Measurements from ENCODE around the gene SELENOS.

The SELENOS gene

GRCh38 chr15:101303408-101303807 lies 26.1 kb upstream of the SELENOS start:
- Histone ChIP-seq H3K4me1 (ENCODE audit: low read length) (no peaks in the 10 kb centered on the region), H3K36me3 (replicated peaks; ENCODE audit: insufficient read depth, low read length) (no peaks in the 10 kb centered on the region), H2AFZ (ENCODE audit: low read length) (no peak overlapping the region), H3K4me3 (ENCODE audit: low read length) (no peak overlapping the region), H3K79me2 (ENCODE audit: low read length) (no peaks in the 10 kb centered on the region), H3K4me2 (ENCODE audit: low read depth, low read length) (no peak overlapping the region), H3K9me3 (replicated peaks; ENCODE audit: insufficient read depth, low read length) (no peaks in the 10 kb centered on the region), H3K9ac (ENCODE audit: low read length) (no peak overlapping the region), H3F3A (ENCODE audit: insufficient read depth, low read length) (no peaks in the 10 kb centered on the region), H3K27ac (ENCODE audit: low read length) (no peak overlapping the region), H4K20me1 (ENCODE audit: insufficient read depth, low read length) (no peaks in the 10 kb centered on the region), H3K27me3 (replicated peaks; ENCODE audit: insufficient read depth, low read length) (no peaks in the 10 kb centered on the region), H3K9me2 (replicated peaks; ENCODE audit: insufficient read depth, low read length) (no peaks in the 10 kb centered on the region)
- no peak for DNase-seq
- TF ChIP-seq CTCF (IDR thresholded peaks at IDR 0.05; ENCODE audit: low read length) (no peak), EZH2phosphoT487 (IDR thresholded peaks at IDR 0.05; ENCODE audit: low read length) (no peak), EZH2 (optimal IDR thresholded peaks at IDR 0.05; ENCODE audit: low read depth, low read length) (no peak)

DNA sequence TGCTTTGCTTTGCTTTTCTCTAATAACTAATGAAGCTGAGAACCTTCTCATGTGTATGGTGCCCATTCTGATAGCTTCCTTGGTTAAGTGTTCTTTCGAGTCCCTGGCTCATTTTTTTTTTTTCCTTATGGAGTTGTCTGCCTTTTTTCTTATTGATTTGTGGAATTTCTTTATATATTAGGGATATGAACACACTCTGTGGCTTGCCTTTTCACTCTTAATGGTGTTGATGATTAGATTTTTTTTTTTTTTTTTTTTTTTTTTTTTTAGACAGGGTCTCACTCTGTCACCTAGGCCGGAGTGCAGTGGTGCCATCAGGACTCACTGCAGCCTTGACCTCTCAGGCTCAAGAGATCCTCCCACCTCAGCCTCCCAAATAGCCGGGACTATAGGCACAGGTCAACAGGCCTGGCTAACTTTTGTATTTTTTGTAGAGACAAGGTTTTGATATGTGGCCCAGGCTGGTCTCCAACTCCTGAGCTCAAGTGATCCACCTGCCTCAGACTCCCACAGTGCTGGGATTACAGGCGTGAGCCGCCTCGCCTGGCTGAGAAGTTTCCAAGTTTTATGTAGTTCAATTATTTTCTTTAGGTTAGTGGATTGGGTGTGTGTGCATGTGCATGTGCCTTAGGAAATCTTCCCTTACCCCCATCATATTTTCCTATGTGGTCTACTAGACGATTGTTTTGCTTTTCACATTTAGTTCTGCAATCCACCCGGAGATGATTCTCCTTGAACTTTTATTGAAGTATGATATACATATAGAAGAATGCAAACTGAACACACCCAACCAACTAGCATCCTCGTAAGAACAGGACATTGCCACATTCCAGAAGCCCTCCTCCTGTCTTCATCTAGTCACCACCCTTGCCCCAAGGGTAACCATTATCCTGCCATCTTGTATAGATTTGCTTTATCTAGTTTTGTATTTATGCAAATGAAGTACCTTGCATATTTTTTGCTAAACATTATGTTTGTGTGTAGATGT lies 19.4 kb upstream of the SELENOS start:
- Histone ChIP-seq H3K9me3 (replicated peaks; ENCODE audit: insufficient read depth, low read length) (no peaks in the 10 kb centered on the region), H3F3A (ENCODE audit: insufficient read depth, low read length) (peaks cover 18% of the 10 kb centered on the region), H3K4me3 (ENCODE audit: low read length) (no peak overlapping the region; the same call in 1 of the 2 replicates), H3K4me1 (ENCODE audit: low read length) (peaks cover 16% of the 10 kb centered on the region), H3K4me2 (ENCODE audit: low read depth, low read length) (peak overlapping the region; percentile 80), H3K27me3 (replicated peaks; ENCODE audit: insufficient read depth, low read length) (no peaks in the 10 kb centered on the region), H3K79me2 (ENCODE audit: low read length) (peaks cover 34% of the 10 kb centered on the region), H3K36me3 (replicated peaks; ENCODE audit: insufficient read depth, low read length) (peaks cover 5% of the 10 kb centered on the region; the same call in 1 of the 2 replicates), H3K9me2 (replicated peaks; ENCODE audit: insufficient read depth, low read length) (no peaks in the 10 kb centered on the region), H2AFZ (ENCODE audit: low read length) (peak overlapping the region; percentile 84; the same call in 1 of the 2 replicates), H4K20me1 (ENCODE audit: insufficient read depth, low read length) (peaks cover 19% of the 10 kb centered on the region), H3K9ac (ENCODE audit: low read length) (no peak overlapping the region), H3K27ac (ENCODE audit: low read length) (no peak overlapping the region)
- no peak for DNase-seq
- TF ChIP-seq CTCF (IDR thresholded peaks at IDR 0.05; ENCODE audit: low read length) (no peak), EZH2 (optimal IDR thresholded peaks at IDR 0.05; ENCODE audit: low read depth, low read length) (no peak), EZH2phosphoT487 (IDR thresholded peaks at IDR 0.05; ENCODE audit: low read length) (no peak)

- Histone ChIP-seq H3K9ac (ENCODE audit: low read length) (peak overlapping the region; percentile 94), H3K36me3 (replicated peaks; ENCODE audit: insufficient read depth, low read length) (peaks cover 12% of the 10 kb centered on the region; the same call in 1 of the 2 replicates), H3K79me2 (ENCODE audit: low read length) (peaks cover 45% of the 10 kb centered on the region), H3F3A (ENCODE audit: insufficient read depth, low read length) (peaks cover 18% of the 10 kb centered on the region), H2AFZ (ENCODE audit: low read length) (peak overlapping the region; percentile 84), H4K20me1 (ENCODE audit: insufficient read depth, low read length) (peaks cover 22% of the 10 kb centered on the region), H3K9me2 (replicated peaks; ENCODE audit: insufficient read depth, low read length) (no peaks in the 10 kb centered on the region), H3K4me3 (ENCODE audit: low read length) (peak overlapping the region; percentile 90), H3K4me2 (ENCODE audit: low read depth, low read length) (peak overlapping the region; percentile 80), H3K27me3 (replicated peaks; ENCODE audit: insufficient read depth, low read length) (no peaks in the 10 kb centered on the region), H3K9me3 (replicated peaks; ENCODE audit: insufficient read depth, low read length) (no peaks in the 10 kb centered on the region), H3K27ac (ENCODE audit: low read length) (peak overlapping the region; percentile 86; the same call in 1 of the 2 replicates), H3K4me1 (ENCODE audit: low read length) (peaks cover 16% of the 10 kb centered on the region)
- no peak for DNase-seq
- no peak for TF ChIP-seq CTCF (IDR thresholded peaks at IDR 0.05; ENCODE audit: low read length)
Observed at GRCh38 chr15:101295607-101296161, 18.4 kb upstream of the SELENOS start.
